ENCODE data around the gene DDAH1. TPM values are rescaled to one million over a fixed set of nuclear protein-coding genes. Genes with fewer than 3 reads are reported as not detected.
"Not testable (repeated sequence)": the region's sequence is repeated elsewhere in the genome, so short reads cannot be mapped to it uniquely, and the experiment has no call there.

The DDAH1 gene
- total and polyA plus RNA-seq, 5 donors from 2014 or later, result 0.15 TPM; not detected in 4

DNA sequence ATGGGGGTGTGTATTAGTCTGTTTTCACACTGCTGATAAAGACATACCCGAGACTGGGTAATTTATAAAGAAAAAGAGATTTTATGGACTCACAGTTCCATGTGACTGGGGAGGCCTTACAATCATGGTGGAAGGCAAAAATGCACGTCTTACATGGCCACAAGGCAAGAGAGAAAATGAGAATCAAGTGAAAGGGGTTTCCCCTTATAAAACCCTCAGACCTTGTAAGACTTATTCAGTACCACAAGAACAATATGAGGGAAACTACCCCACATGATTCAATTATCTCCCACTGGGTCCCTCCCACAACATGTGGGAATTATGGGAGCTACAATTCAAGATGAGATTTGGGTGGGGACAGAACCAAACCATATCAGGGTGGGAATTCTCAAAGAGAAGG lies 5.2 kb upstream of the DDAH1 start:
- not testable (repeated sequence) for H3K27ac ChIP-seq (ENCODE audit: insufficient read depth, low read length, poor library complexity, severe bottlenecking); H3K4me1 Mint-ChIP-seq; H3K27ac Mint-ChIP-seq; H3K36me3 ChIP-seq (ENCODE audit: control insufficient read depth, insufficient read depth, low read length); H3K4me1 ChIP-seq (ENCODE audit: control insufficient read depth, insufficient read depth, low read length, poor library complexity, severe bottlenecking); H3K9me3 Mint-ChIP-seq; H3K4me3 ChIP-seq (ENCODE audit: low read depth, low read length); H3K36me3 Mint-ChIP-seq; H3K4me3 Mint-ChIP-seq; ATAC-seq (ENCODE audit: low read depth in 2 of 2); DNase-seq; H3K9me3 ChIP-seq (ENCODE audit: control insufficient read depth in 2 of 2, low read length in 2 of 2)
- peaks cover 18% of the 10 kb centered on the region for H3K27me3 Mint-ChIP-seq
- peaks cover 12% of the 10 kb centered on the region for H3K27me3 ChIP-seq (ENCODE audit: control insufficient read depth, insufficient read depth, low read length)

DNA sequence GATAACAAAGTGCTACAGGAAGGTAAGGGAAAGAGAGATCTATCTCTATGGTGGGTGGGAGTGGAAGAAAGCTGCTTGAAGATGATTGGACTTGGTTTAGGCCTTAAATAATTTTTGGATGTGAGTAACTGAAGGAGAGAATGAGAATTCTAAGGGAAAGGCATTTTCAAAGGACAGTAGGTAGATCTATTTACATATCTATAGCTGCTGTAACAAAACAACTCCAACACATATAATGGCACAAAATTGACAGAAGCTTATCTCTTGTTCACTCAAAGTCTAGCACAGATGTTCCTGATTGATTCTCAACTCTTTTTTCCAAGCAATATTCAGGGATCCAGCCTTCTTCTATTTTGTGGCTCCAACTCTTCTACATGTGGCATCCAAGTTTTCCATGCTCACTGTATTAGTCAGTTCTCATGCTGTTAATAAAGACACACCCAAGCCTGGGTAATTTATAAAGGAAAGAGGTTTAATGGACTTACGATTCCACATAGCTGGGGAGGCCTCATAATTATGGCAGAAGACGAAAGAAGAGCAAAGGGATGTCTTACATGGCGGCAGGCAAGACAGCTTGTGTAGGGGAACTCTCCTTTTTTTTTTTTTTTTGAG lies 3.1 kb upstream of the DDAH1 start:
- DNase-seq (no peak), ATAC-seq (ENCODE audit: low read depth in 2 of 2) (no peak)
- H3K9me3 Mint-ChIP-seq, result peaks cover 0 to 7% (median 2%) of the 10 kb centered on the region in 7 donors
- H3K27me3 Mint-ChIP-seq, result peaks cover 29% of the 10 kb centered on the region
- Histone ChIP-seq H3K36me3 (ENCODE audit: control insufficient read depth, insufficient read depth, low read length) (no peaks in the 10 kb centered on the region), H3K4me3 (ENCODE audit: low read depth, low read length) (no peak overlapping the region), H3K27ac (ENCODE audit: insufficient read depth, low read length, poor library complexity, severe bottlenecking) (no peak overlapping the region), H3K27me3 (ENCODE audit: control insufficient read depth, insufficient read depth, low read length) (peaks cover 19% of the 10 kb centered on the region), H3K4me1 (ENCODE audit: control insufficient read depth, insufficient read depth, low read length, poor library complexity, severe bottlenecking) (peaks cover 3% of the 10 kb centered on the region), H3K9me3 (ENCODE audit: control insufficient read depth in 2 of 2, low read length in 2 of 2) (no peaks in the 10 kb centered on the region)
- H3K36me3 Mint-ChIP-seq, result no peaks in the 10 kb centered on the region
- no peak overlapping the region for H3K27ac Mint-ChIP-seq
- H3K4me1 Mint-ChIP-seq, result peaks cover 0 to 10% (median 2%) of the 10 kb centered on the region in 4 donors
- H3K4me3 Mint-ChIP-seq, result no peak overlapping the region

- Mint-ChIP-seq H3K27me3 (peaks cover 39% of the 10 kb centered on the region), H3K27ac (no peak overlapping the region), H3K9me3 (peaks cover 0 to 7% (median 0%) of the 10 kb centered on the region in 7 donors), H3K4me1 (peaks cover 0 to 10% (median 2%) of the 10 kb centered on the region in 4 donors), H3K36me3 (no peaks in the 10 kb centered on the region), H3K4me3 (no peak overlapping the region)
- no peaks in the 10 kb centered on the region for H3K36me3 ChIP-seq (ENCODE audit: control insufficient read depth, insufficient read depth, low read length)
- peaks cover 3% of the 10 kb centered on the region for H3K4me1 ChIP-seq (ENCODE audit: control insufficient read depth, insufficient read depth, low read length, poor library complexity, severe bottlenecking)
- ATAC-seq (ENCODE audit: low read depth in 2 of 2) (no peak), DNase-seq (no peak)
- H3K9me3 ChIP-seq (ENCODE audit: control insufficient read depth in 2 of 2, low read length in 2 of 2), result no peaks in the 10 kb centered on the region
- peaks cover 24% of the 10 kb centered on the region for H3K27me3 ChIP-seq (ENCODE audit: control insufficient read depth, insufficient read depth, low read length)
- no peak overlapping the region for H3K27ac ChIP-seq (ENCODE audit: insufficient read depth, low read length, poor library complexity, severe bottlenecking)
- no peak overlapping the region for H3K4me3 ChIP-seq (ENCODE audit: low read depth, low read length)
Measured at GRCh38 chr1:85467036-85467435, 2.1 kb upstream of the DDAH1 start.

DNA sequence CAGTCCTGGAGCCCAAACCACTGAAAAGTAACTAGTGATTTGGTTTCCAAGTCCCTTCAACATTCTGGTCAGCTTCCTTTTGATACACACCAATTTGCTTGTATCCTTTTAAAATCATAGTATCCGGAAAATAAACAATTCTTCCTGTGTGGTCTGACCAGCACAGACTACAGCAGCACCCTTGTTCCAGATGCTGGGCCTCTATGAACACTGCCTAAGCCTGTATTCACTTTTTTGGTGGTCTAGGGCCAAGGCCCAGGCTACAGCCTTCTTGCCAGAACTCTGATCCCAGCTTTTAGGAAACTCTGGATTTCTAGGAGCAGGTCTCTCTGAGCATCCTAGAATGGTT lies 801 bp upstream of the DDAH1 start:
- H3K4me1 Mint-ChIP-seq, result peaks cover 0 to 10% (median 2%) of the 10 kb centered on the region in 4 donors
- no peaks in the 10 kb centered on the region for H3K9me3 ChIP-seq (ENCODE audit: control insufficient read depth in 2 of 2, low read length in 2 of 2)
- H3K27ac ChIP-seq (ENCODE audit: insufficient read depth, low read length, poor library complexity, severe bottlenecking), result no peak overlapping the region
- H3K4me3 Mint-ChIP-seq, result peak overlapping the region in 3 of 4 donors; percentile 35 to 59 (median 47)
- peaks cover 3% of the 10 kb centered on the region for H3K4me1 ChIP-seq (ENCODE audit: control insufficient read depth, insufficient read depth, low read length, poor library complexity, severe bottlenecking)
- peaks cover 50% of the 10 kb centered on the region for H3K27me3 Mint-ChIP-seq
- H3K4me3 ChIP-seq (ENCODE audit: low read depth, low read length), result no peak overlapping the region
- peaks cover 26% of the 10 kb centered on the region for H3K27me3 ChIP-seq (ENCODE audit: control insufficient read depth, insufficient read depth, low read length)
- no peaks in the 10 kb centered on the region for H3K36me3 ChIP-seq (ENCODE audit: control insufficient read depth, insufficient read depth, low read length)
- no peak overlapping the region for H3K27ac Mint-ChIP-seq
- ATAC-seq (ENCODE audit: low read depth in 2 of 2) (no peak), DNase-seq (no peak)
- H3K36me3 Mint-ChIP-seq, result no peaks in the 10 kb centered on the region
- H3K9me3 Mint-ChIP-seq, result peaks cover 0 to 6% (median 0%) of the 10 kb centered on the region in 7 donors

DNA sequence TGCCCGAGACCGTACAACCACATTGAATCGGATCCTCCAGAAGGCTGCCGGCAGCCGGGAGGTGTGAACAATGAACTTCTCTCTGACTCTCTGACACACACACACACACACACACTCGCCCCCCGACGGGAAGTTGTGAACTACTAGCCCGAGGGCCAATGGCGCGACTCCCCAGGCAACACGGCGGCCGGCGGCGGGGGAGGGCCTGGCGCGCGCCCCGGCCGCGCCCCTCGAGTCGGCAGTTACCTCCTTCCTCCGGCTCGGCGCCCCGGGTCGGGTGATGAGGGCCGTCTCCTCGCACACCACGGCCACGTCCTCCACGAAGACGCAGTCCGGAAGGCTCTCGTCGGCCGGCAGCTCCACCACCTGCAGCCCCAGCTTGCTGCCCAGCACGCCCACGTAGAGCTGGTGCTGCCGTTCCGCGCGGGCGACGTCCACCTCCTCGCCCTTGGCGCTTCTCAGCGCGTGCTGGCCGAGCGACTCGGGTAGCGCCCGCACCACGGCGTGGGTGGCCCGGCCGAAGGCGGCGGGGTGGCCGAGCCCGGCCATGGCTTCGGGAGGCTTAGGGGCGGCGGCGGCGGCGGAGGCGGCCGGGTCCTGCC lies 361 bp downstream of the DDAH1 start:
- H3K9me3 ChIP-seq (ENCODE audit: control insufficient read depth in 2 of 2, low read length in 2 of 2), result no peaks in the 10 kb centered on the region
- peaks cover 26% of the 10 kb centered on the region for H3K27me3 ChIP-seq (ENCODE audit: control insufficient read depth, insufficient read depth, low read length)
- peaks cover 0 to 6% (median 0%) of the 10 kb centered on the region in 7 donors for H3K9me3 Mint-ChIP-seq
- H3K36me3 ChIP-seq (ENCODE audit: control insufficient read depth, insufficient read depth, low read length), result no peaks in the 10 kb centered on the region
- peaks cover 0 to 10% (median 2%) of the 10 kb centered on the region in 4 donors for H3K4me1 Mint-ChIP-seq
- DNase-seq (peak in 1 of 3 donors; percentile 17), ATAC-seq (ENCODE audit: low read depth in 2 of 2) (peak; percentile 31 to 34)
- no peaks in the 10 kb centered on the region for H3K36me3 Mint-ChIP-seq
- H3K4me3 ChIP-seq (ENCODE audit: low read depth, low read length), result no peak overlapping the region
- H3K27me3 Mint-ChIP-seq, result peaks cover 50% of the 10 kb centered on the region
- peaks cover 3% of the 10 kb centered on the region for H3K4me1 ChIP-seq (ENCODE audit: control insufficient read depth, insufficient read depth, low read length, poor library complexity, severe bottlenecking)
- no peak overlapping the region for H3K27ac ChIP-seq (ENCODE audit: insufficient read depth, low read length, poor library complexity, severe bottlenecking)
- no peak overlapping the region for H3K27ac Mint-ChIP-seq
- peak overlapping the region in 2 of 4 donors; percentile 41 to 54 for H3K4me3 Mint-ChIP-seq

- Histone ChIP-seq H3K9me3 (ENCODE audit: control insufficient read depth in 2 of 2, low read length in 2 of 2) (no peaks in the 10 kb centered on the region), H3K27me3 (ENCODE audit: control insufficient read depth, insufficient read depth, low read length) (peaks cover 26% of the 10 kb centered on the region), H3K36me3 (ENCODE audit: control insufficient read depth, insufficient read depth, low read length) (no peaks in the 10 kb centered on the region), H3K27ac (ENCODE audit: insufficient read depth, low read length, poor library complexity, severe bottlenecking) (no peak overlapping the region), H3K4me3 (ENCODE audit: low read depth, low read length) (no peak overlapping the region), H3K4me1 (ENCODE audit: control insufficient read depth, insufficient read depth, low read length, poor library complexity, severe bottlenecking) (peaks cover 3% of the 10 kb centered on the region)
- Mint-ChIP-seq H3K4me1 (peaks cover 0 to 10% (median 2%) of the 10 kb centered on the region in 4 donors), H3K27ac (no peak overlapping the region), H3K36me3 (no peaks in the 10 kb centered on the region), H3K27me3 (peaks cover 50% of the 10 kb centered on the region), H3K9me3 (peaks cover 0 to 6% (median 0%) of the 10 kb centered on the region in 7 donors), H3K4me3 (peak overlapping the region in 3 of 4 donors; percentile 35 to 54 (median 41))
- no peak for DNase-seq
- ATAC-seq (ENCODE audit: low read depth in 2 of 2), result no peak
Measured at GRCh38 chr1:85463731-85464496, 1.0 kb downstream of the DDAH1 start.

DNA sequence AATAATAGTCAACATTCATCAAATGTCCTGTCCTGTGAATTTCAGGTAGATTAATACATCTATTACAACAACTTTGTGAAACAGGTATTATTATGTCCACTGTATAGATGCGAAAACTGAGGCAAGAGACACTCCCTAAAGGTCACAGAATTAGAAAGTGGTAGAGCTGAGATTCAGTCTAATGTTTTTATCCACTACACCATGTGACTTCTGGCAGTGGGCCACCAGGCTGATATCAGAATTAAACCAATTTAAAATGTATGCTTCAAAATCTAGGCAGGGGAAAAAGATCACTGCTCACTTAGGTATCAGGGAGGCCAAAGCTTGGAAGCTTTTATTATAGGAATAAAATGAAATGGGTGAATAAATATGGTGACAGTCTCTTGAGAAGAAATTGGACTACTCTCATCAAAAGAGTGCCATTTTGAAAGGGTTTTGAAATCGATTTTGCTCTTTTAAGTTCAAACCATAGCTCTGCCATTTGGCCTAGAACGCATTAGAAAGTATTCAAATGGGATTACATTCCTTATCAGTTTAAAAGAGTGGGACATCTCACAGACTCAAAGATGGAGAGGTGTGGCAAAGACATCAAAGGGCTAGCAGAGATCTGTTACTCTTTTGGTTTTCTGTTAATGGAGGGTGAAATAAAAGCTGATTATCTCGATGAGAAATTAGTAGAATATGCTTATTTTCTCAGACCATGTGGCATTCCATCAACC lies 1.9 kb downstream of the DDAH1 start:
- no peak overlapping the region for H3K27ac ChIP-seq (ENCODE audit: insufficient read depth, low read length, poor library complexity, severe bottlenecking)
- peaks cover 0 to 10% (median 2%) of the 10 kb centered on the region in 4 donors for H3K4me1 Mint-ChIP-seq
- H3K36me3 Mint-ChIP-seq, result no peaks in the 10 kb centered on the region
- peaks cover 26% of the 10 kb centered on the region for H3K27me3 ChIP-seq (ENCODE audit: control insufficient read depth, insufficient read depth, low read length)
- H3K9me3 Mint-ChIP-seq, result peaks cover 0 to 3% (median 0%) of the 10 kb centered on the region in 7 donors
- H3K4me3 Mint-ChIP-seq, result peak overlapping the region in 1 of 4 donors; percentile 20
- no peaks in the 10 kb centered on the region for H3K9me3 ChIP-seq (ENCODE audit: control insufficient read depth in 2 of 2, low read length in 2 of 2)
- ATAC-seq (ENCODE audit: low read depth in 2 of 2) (no peak), DNase-seq (no peak)
- H3K27ac Mint-ChIP-seq, result no peak overlapping the region
- H3K4me3 ChIP-seq (ENCODE audit: low read depth, low read length), result no peak overlapping the region
- H3K4me1 ChIP-seq (ENCODE audit: control insufficient read depth, insufficient read depth, low read length, poor library complexity, severe bottlenecking), result peaks cover 3% of the 10 kb centered on the region
- H3K27me3 Mint-ChIP-seq, result peaks cover 50% of the 10 kb centered on the region
- no peaks in the 10 kb centered on the region for H3K36me3 ChIP-seq (ENCODE audit: control insufficient read depth, insufficient read depth, low read length)

All from CD4-positive, CD25-positive, alpha-beta regulatory T cell (primary cell).